A673 (cell line): ENCODE measurements around the gene SSTR1.
"Not testable (repeated sequence)": the region's sequence is repeated elsewhere in the genome, so short reads cannot be mapped to it uniquely, and the experiment has no call there.

Experiments
- EZH2 ChIP-seq: fragments of 200-600 bp; sonication (generic); IDR thresholded peaks from 2 replicates; pipeline ENCODE4 v1.6.1; 2017; ENCODE audit warnings: borderline replicate concordance, low read depth, mild to moderate bottlenecking, mixed read lengths, antibody characterized with exemption, low read length; ENCODE audit not compliant: poor library complexity, severe bottlenecking
- TF ChIP-seq, protein P1 (sequence below): fragments of 300-800, 200-600 bp; sonication (generic); conservative IDR thresholded peaks from 2 replicates; pipeline ENCODE4 v1.5.1; 2017; ENCODE audit warnings: low read depth, mild to moderate bottlenecking, antibody characterized with exemption, low read length, moderate library complexity, mixed read lengths

DNA sequence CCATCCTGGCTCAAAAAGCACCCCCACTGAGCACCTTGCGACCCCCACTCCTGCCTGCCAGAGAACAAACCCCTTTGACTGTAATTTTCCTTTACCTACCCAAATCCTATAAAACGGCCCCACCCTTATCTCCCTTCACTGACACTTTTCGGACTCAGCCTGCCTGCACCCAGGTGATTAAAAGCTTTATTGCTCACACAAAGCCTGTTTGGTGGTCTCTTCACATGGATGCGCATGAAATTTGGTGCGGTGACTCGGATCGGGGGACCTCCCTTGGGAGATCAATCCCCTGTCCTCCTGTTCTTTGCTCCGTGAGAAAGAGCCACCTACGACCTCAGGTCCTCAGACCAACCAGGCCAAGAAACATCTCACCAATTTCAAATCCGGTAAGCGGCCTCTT lies 16.9 kb upstream of the SSTR1 start:
- TF ChIP-seq, protein P1, sequence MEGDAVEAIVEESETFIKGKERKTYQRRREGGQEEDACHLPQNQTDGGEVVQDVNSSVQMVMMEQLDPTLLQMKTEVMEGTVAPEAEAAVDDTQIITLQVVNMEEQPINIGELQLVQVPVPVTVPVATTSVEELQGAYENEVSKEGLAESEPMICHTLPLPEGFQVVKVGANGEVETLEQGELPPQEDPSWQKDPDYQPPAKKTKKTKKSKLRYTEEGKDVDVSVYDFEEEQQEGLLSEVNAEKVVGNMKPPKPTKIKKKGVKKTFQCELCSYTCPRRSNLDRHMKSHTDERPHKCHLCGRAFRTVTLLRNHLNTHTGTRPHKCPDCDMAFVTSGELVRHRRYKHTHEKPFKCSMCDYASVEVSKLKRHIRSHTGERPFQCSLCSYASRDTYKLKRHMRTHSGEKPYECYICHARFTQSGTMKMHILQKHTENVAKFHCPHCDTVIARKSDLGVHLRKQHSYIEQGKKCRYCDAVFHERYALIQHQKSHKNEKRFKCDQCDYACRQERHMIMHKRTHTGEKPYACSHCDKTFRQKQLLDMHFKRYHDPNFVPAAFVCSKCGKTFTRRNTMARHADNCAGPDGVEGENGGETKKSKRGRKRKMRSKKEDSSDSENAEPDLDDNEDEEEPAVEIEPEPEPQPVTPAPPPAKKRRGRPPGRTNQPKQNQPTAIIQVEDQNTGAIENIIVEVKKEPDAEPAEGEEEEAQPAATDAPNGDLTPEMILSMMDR: not testable (repeated sequence)
- TF ChIP-seq EZH2: not testable (repeated sequence)
